Endothelial cell of umbilical vein (primary cell): ENCODE data around the gene KLHL4. TPM values are rescaled to one million over a fixed set of nuclear protein-coding genes. Genes with fewer than 3 reads are reported as not detected.
A peak's percentile ranks its signal among the peaks of the same experiment; 100 is the strongest.

ENCODE experiments used
- BruUV-seq: library from RNA; stranded (reverse); fragments of 400-500 nt; replicated peaks from 2 replicates; lab custom pipeline; 2021; lab: Mats Ljungman, UMichigan
- CTCF ChIA-PET: fragments of 300-600, 350-600 bp; sonication (Branson Sonifier 250); formaldehyde crosslinking; loops from one replicate; lab custom pipeline; 2021; ENCODE audit warnings: antibody characterized with exemption, inconsistent platforms; lab: Charles Lee
- POLR2A ChIA-PET: fragments of 300-600, 350-600 bp; sonication (Branson Sonifier 250); formaldehyde crosslinking; loops from one replicate; lab custom pipeline; 2021; ENCODE audit warnings: antibody characterized with exemption, inconsistent platforms; lab: Charles Lee
- DNase-seq: peaks from one replicate; pipeline ENCODE4 v3.0.0-alpha.2; 2011; ENCODE audit warnings: low read depth, low spot score
- FAIRE-seq: peaks from 2 replicates; lab custom pipeline; 2011; peaks lifted over from hg19 to GRCh38; lab: Jason Lieb, UNC
- H2AFZ ChIP-seq: 2 replicates; pipeline ENCODE4 v1.6.0; 2012; ENCODE audit warnings: low read depth, low read length, control low read depth, inconsistent platforms
- H3K27ac ChIP-seq: 2 replicates; pipeline ENCODE4 v1.5.1; 2011; ENCODE audit warnings: low read depth, mild to moderate bottlenecking, control low read depth, low read length, moderate library complexity; ENCODE audit not compliant: insufficient read depth
- H3K27me3 ChIP-seq, 2 experiments: 2 replicates each; pipeline versions ENCODE4 v1.6.0 to v1.6.1; 2011; ENCODE audit warnings: low read length in 2 of 2, mixed read lengths in 1 of 2; ENCODE audit not compliant: control insufficient read depth in 2 of 2, insufficient read depth in 2 of 2
- H3K36me3 ChIP-seq, 2 experiments: 2 replicates in 1 of 2; 3 replicates in 1 of 2; pipeline ENCODE4 v1.5.1; 2011; ENCODE audit warnings: low read length in 2 of 2, mild to moderate bottlenecking in 1 of 2, moderate library complexity in 1 of 2; ENCODE audit not compliant: control insufficient read depth in 2 of 2, insufficient read depth in 2 of 2; ENCODE audit errors: extremely low read depth in 1 of 2
- H3K4me1 ChIP-seq: 3 replicates; pipeline ENCODE4 v1.5.1; 2011; ENCODE audit warnings: mild to moderate bottlenecking, low read length; ENCODE audit not compliant: control insufficient read depth, insufficient read depth; ENCODE audit errors: extremely low read depth
- H3K4me2 ChIP-seq: 2 replicates; pipeline ENCODE4 v1.6.1; 2011; ENCODE audit warnings: low read length, control low read depth, mixed read lengths; ENCODE audit not compliant: insufficient read depth
- H3K4me3 ChIP-seq, 3 experiments: fragments of 200-600 bp in 1 of 3; sonication (generic), shearing (Covaris generic) in 1 of 3; replicated peaks in 1 of 3; 2 replicates each; pipeline ENCODE4 v1.5.1; 2011 to 2016; ENCODE audit warnings: control low read depth in 3 of 3, low read length in 3 of 3, mild to moderate bottlenecking in 2 of 3, inconsistent platforms in 1 of 3, low read depth in 1 of 3, moderate library complexity in 1 of 3; ENCODE audit not compliant: insufficient read depth in 1 of 3
- H3K79me2 ChIP-seq: 2 replicates; pipeline ENCODE4 v1.6.0; 2012; ENCODE audit warnings: low read length, inconsistent platforms; ENCODE audit not compliant: control insufficient read depth, insufficient read depth
- H3K9ac ChIP-seq: replicated peaks from 2 replicates; pipeline ENCODE3; 2011; ENCODE audit warnings: low read length, control low read depth; ENCODE audit not compliant: insufficient read depth; ENCODE audit errors: extremely low read depth
- H3K9me1 ChIP-seq: replicated peaks from 3 replicates; pipeline ENCODE4 v1.6.0; 2011; ENCODE audit warnings: mild to moderate bottlenecking, low read length; ENCODE audit not compliant: control insufficient read depth, insufficient read depth; ENCODE audit errors: extremely low read depth
- H3K9me3 ChIP-seq: replicated peaks from 2 replicates; pipeline ENCODE4 v1.5.1; 2012; ENCODE audit warnings: low read length, inconsistent platforms; ENCODE audit not compliant: control insufficient read depth, insufficient read depth
- H4K20me1 ChIP-seq: replicated peaks from 2 replicates; pipeline ENCODE3; 2011; ENCODE audit warnings: mild to moderate bottlenecking, low read length; ENCODE audit not compliant: control insufficient read depth, insufficient read depth; ENCODE audit errors: extremely low read depth
- FOS ChIP-seq: IDR thresholded peaks from 2 replicates; pipeline ENCODE4 v1.6.1; 2011; ENCODE audit warnings: mild to moderate bottlenecking, low read length, moderate library complexity, borderline replicate concordance; ENCODE audit not compliant: insufficient read depth
- GATA2 ChIP-seq: IDR thresholded peaks from 2 replicates; pipeline ENCODE4 v1.7.0; 2011; ENCODE audit warnings: low read depth, mild to moderate bottlenecking, moderate library complexity, mixed read lengths, low read length; ENCODE audit not compliant: insufficient read length, insufficient read depth
- JUN ChIP-seq: IDR thresholded peaks from 2 replicates; pipeline ENCODE4 v1.6.1; 2011; ENCODE audit warnings: borderline replicate concordance, low read depth; ENCODE audit not compliant: insufficient read length, insufficient read depth
- MAX ChIP-seq: IDR thresholded peaks from 2 replicates; pipeline ENCODE4 v1.6.1; 2011; ENCODE audit not compliant: insufficient read depth, insufficient read length
- MYC ChIP-seq: IDR thresholded peaks from one replicate; pipeline ENCODE4 v1.6.1; 2011; ENCODE audit warnings: mild to moderate bottlenecking, low read depth, low read length
- POLR2A ChIP-seq: IDR thresholded peaks from 2 replicates; pipeline ENCODE4 v1.6.1; 2012; ENCODE audit warnings: low read depth, mild to moderate bottlenecking, control low read depth, low read length
- dilution Hi-C: fragments of 300-500 bp; cut with MboI; formaldehyde crosslinking; loops from one replicate; pipeline ENCODE4 v1.15.0; 2019; ENCODE audit warnings: low sequenced_read_pairs; ENCODE audit not compliant: extremely low pct_ligation_motif_present
- intact Hi-C: fragments of 100-400 bp; cut with micrococcal nuclease; formaldehyde crosslinking; loops from one replicate; pipeline ENCODE4 v1.10.0; 2022
- polyA plus RNA-seq, 4 experiments: library from polyadenylated mRNA; depleted of rRNA in 3 of 4; stranded (reverse) in 3 of 4; unstranded in 1 of 4; fragments of >200 nt; gene quantifications; 2 replicates each; pipeline versions ENCODE4 v1.2.1 to v1.2.3, GENCODE V29; 2011 to 2012; ENCODE audit warnings: missing spikeins in 1 of 4
- total RNA-seq: library from RNA; stranded (reverse); gene quantifications from 2 replicates; pipeline ENCODE4 v1.2.3, GENCODE V29; 2021

KLHL4 gene
- total and polyA plus RNA-seq, 2 donors (not counting 3 experiments of a cell fraction or from before 2014, with no cell fraction given) = 9.8 to 19.3 TPM

- no peaks in the 10 kb centered on the region for H3K9me3 ChIP-seq
- TF ChIP-seq FOS (no peak), POLR2A (no peak), GATA2 (peak; percentile 48), MAX (no peak), MYC (no peak)
- no TSS peak for BruUV-seq
- POLR2A ChIA-PET = no interaction called here
- no peak for FAIRE-seq
- H3K27ac ChIP-seq = peak overlapping the region; percentile 71
- no peak overlapping the region for H3K4me3 ChIP-seq
- CTCF ChIA-PET = no interaction called here
- H3K36me3 ChIP-seq = no peaks in the 10 kb centered on the region
- peak overlapping the region; percentile 42 for H3K4me2 ChIP-seq
- H3K4me1 ChIP-seq = peaks cover 37% of the 10 kb centered on the region
- no peaks in the 10 kb centered on the region for H3K79me2 ChIP-seq
- no peak overlapping the region for H2AFZ ChIP-seq
- peak; percentile 54 for DNase-seq
- H4K20me1 ChIP-seq = no peaks in the 10 kb centered on the region
- H3K9ac ChIP-seq = no peak overlapping the region
- no peaks in the 10 kb centered on the region for H3K27me3 ChIP-seq
- dilution Hi-C loops = no loop called here
- H3K9me1 ChIP-seq = no peaks in the 10 kb centered on the region
- intact Hi-C loops = loop anchor here (5.0 kb wide), 1 partner anchor 35 kb away; no protein-coding TSS in a partner anchor
Measured at GRCh38 chrX:87626996-87627395, 109.4 kb downstream of the KLHL4 start.

GRCh38 chrX:87634361-87634760, 116.8 kb downstream of the KLHL4 start:
- H3K36me3 ChIP-seq = no peaks in the 10 kb centered on the region
- POLR2A ChIA-PET = no interaction called here
- dilution Hi-C loops (no loop called here), intact Hi-C loops (no loop called here)
- H3K27me3 ChIP-seq = no peaks in the 10 kb centered on the region
- DNase-seq (peak; percentile 69), FAIRE-seq (peak; percentile 92)
- no peaks in the 10 kb centered on the region for H4K20me1 ChIP-seq
- H3K4me1 ChIP-seq = peaks cover 15% of the 10 kb centered on the region
- no peak overlapping the region for H2AFZ ChIP-seq
- peak; percentile 38 for TF ChIP-seq JUN
- TF ChIP-seq FOS = no peak
- no TSS peak for BruUV-seq
- H3K9ac ChIP-seq = no peak overlapping the region
- H3K27ac ChIP-seq = peak overlapping the region; percentile 51
- H3K4me2 ChIP-seq = peak overlapping the region; percentile 51
- CTCF ChIA-PET = no interaction called here
- no peaks in the 10 kb centered on the region for H3K79me2 ChIP-seq
- no peaks in the 10 kb centered on the region for H3K9me3 ChIP-seq
- H3K9me1 ChIP-seq = no peaks in the 10 kb centered on the region
- no peak overlapping the region for H3K4me3 ChIP-seq
